HG02870 (cell line): ENCODE measurements around the gene CYGB.

Experiments used
- ATAC-seq: cut with Tn5 transposase; IDR thresholded peaks from one replicate; pipeline ENCODE4 v1.9.1; 2021; ENCODE audit warnings: mild to moderate bottlenecking, moderate library complexity; ENCODE audit not compliant: unreplicated experiment

CYGB gene

GRCh38 chr17:76487451-76488192, 49.9 kb downstream of the CYGB start:
- ATAC-seq, result no peak

GRCh38 chr17:76485569-76485968, 51.9 kb downstream of the CYGB start:
- ATAC-seq, result no peak

GRCh38 chr17:76484228-76484725, 53.2 kb downstream of the CYGB start:
- ATAC-seq, result no peak

- no peak for ATAC-seq
These were observed 56.3 kb downstream of the CYGB start for GRCh38 chr17:76481071-76481655.

GRCh38 chr17:76480632-76481031, 56.9 kb downstream of the CYGB start:
- ATAC-seq, result no peak

- ATAC-seq, result no peak
These were observed 57.9 kb downstream of the CYGB start for GRCh38 chr17:76479515-76480060.

GRCh38 chr17:76478730-76479514, 58.6 kb downstream of the CYGB start:
- ATAC-seq, result no peak

GRCh38 chr17:76478097-76478496, 59.4 kb downstream of the CYGB start:
- no peak for ATAC-seq

GRCh38 chr17:76477576-76477975, 59.9 kb downstream of the CYGB start:
- no peak for ATAC-seq
